ENCODE measurements around the gene CSF3.

DNA sequence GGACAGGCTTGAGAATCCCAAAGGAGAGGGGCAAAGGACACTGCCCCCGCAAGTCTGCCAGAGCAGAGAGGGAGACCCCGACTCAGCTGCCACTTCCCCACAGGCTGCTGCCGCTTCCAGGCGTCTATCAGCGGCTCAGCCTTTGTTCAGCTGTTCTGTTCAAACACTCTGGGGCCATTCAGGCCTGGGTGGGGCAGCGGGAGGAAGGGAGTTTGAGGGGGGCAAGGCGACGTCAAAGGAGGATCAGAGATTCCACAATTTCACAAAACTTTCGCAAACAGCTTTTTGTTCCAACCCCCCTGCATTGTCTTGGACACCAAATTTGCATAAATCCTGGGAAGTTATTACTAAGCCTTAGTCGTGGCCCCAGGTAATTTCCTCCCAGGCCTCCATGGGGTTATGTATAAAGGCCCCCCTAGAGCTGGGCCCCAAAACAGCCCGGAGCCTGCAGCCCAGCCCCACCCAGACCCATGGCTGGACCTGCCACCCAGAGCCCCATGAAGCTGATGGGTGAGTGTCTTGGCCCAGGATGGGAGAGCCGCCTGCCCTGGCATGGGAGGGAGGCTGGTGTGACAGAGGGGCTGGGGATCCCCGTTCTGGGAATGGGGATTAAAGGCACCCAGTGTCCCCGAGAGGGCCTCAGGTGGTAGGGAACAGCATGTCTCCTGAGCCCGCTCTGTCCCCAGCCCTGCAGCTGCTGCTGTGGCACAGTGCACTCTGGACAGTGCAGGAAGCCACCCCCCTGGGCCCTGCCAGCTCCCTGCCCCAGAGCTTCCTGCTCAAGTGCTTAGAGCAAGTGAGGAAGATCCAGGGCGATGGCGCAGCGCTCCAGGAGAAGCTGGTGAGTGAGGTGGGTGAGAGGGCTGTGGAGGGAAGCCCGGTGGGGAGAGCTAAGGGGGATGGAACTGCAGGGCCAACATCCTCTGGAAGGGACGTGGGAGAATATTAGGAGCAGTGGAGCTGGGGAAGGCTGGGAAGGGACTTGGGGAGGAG is at the start of gene CSF3:
- TF ChIP-seq, protein P1, sequence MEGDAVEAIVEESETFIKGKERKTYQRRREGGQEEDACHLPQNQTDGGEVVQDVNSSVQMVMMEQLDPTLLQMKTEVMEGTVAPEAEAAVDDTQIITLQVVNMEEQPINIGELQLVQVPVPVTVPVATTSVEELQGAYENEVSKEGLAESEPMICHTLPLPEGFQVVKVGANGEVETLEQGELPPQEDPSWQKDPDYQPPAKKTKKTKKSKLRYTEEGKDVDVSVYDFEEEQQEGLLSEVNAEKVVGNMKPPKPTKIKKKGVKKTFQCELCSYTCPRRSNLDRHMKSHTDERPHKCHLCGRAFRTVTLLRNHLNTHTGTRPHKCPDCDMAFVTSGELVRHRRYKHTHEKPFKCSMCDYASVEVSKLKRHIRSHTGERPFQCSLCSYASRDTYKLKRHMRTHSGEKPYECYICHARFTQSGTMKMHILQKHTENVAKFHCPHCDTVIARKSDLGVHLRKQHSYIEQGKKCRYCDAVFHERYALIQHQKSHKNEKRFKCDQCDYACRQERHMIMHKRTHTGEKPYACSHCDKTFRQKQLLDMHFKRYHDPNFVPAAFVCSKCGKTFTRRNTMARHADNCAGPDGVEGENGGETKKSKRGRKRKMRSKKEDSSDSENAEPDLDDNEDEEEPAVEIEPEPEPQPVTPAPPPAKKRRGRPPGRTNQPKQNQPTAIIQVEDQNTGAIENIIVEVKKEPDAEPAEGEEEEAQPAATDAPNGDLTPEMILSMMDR (IDR thresholded peaks at IDR 0.05), result no peak
- no peak for TF ChIP-seq POLR2A (IDR thresholded peaks at IDR 0.05)

All from thyroid gland (tissue), 4 donors.